Mucosa of descending colon (tissue), 3 donors: ENCODE measurements around the gene GPC6. TPM values are rescaled to one million over a fixed set of nuclear protein-coding genes. Genes with fewer than 3 reads are reported as not detected.

ENCODE experiments used
- ATAC-seq: fragments of 200-7000 bp; cut with Tn5 transposase; one replicate; pipeline ENCODE4 v1.9.1; 2020; ENCODE audit warnings: mild to moderate bottlenecking, moderate library complexity
- DNase-seq, 3 donors: peaks; one replicate each; pipeline ENCODE4 v3.0.0-alpha.2; 2020
- H3K36me3 ChIP-seq: fragments of 200-600 bp; one replicate; pipeline ENCODE4 v1.8.0; 2021; ENCODE audit warnings: low read depth, mild to moderate bottlenecking
- H3K4me1 ChIP-seq: fragments of 200-600 bp; one replicate; pipeline ENCODE4 v1.8.0; 2021; ENCODE audit warnings: low read depth, mild to moderate bottlenecking
- H3K4me3 ChIP-seq: fragments of 200-600 bp; one replicate; pipeline ENCODE4 v1.8.0; 2021; ENCODE audit warnings: mild to moderate bottlenecking
- H3K9me3 ChIP-seq: fragments of 200-600 bp; one replicate; pipeline ENCODE4 v1.8.0; 2021; ENCODE audit warnings: mild to moderate bottlenecking
- intact Hi-C, 2 donors: fragments of 100-400 bp; cut with DNase I in 1 of 2; cut with micrococcal nuclease in 1 of 2; formaldehyde crosslinking; loops; one replicate each; pipeline versions ENCODE4 v1.11.0 to v1.11.1; 2022; cut with DNase I, micrococcal nuclease
- total RNA-seq, 3 donors: library from RNA; stranded (reverse); fragmentation: NEBNext Ultra II Directional in 2 of 3; extraction: Animal tissue kit (Norgen Biotek cat#: 25700) in 2 of 3; gene quantifications; one replicate each; pipeline versions ENCODE4 v1.2.1 to v1.2.4, GENCODE V29; 2021 to 2023
- TF ChIP-seq, protein P1 (sequence below): fragments of 200-600 bp; IDR thresholded peaks from one replicate; pipeline ENCODE4 v1.8.0; 2022; ENCODE audit warnings: antibody characterized with exemption, mild to moderate bottlenecking
- donor health status: DM: no; HTN: no; CAD: no; lungs with moderate emphysema.
- donor health status: DM: no; HTN: no; CAD: no.
- donor health status: DM: no; HTN: yes; CAD: no.

The GPC6 gene
- total RNA-seq, 3 donors from 2014 or later: 2.7 to 11.3 (median 7.5) TPM

DNA sequence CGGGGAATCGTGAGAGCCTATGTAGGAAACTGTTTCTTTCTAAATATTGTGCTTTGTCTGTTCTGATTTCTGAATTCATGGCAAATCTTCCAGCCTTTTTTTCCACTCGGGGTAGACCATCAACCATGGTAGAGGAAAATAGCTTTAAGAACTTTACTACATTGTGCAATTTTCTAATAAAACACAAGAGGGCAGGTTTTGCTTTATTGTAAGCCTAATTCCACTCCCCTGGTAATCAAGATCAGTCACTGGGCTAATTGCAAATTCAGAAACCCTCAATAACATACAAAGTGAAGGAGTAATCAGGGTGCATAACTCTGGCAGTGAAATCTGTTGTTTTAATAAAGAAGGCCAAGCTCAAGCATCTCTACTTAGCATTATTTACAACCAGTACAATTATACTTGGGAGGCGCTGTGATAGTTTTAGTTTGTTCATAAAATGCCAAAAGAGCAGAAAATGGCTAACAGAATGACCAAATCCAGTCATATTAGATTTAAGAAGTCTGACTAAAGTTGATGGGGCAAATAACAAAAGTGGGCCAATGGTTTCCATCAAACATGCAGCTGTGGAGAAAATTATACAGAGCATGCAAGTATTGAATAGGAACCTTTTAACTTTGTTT is 1209.1 kb downstream of the GPC6 start:
- DNase-seq: no peak
- Histone ChIP-seq H3K4me3 (no peak overlapping the region), H3K36me3 (no peaks in the 10 kb centered on the region), H3K9me3 (no peaks in the 10 kb centered on the region), H3K4me1 (no peaks in the 10 kb centered on the region)
- peak; percentile 46 for ATAC-seq
- TF ChIP-seq, protein P1, sequence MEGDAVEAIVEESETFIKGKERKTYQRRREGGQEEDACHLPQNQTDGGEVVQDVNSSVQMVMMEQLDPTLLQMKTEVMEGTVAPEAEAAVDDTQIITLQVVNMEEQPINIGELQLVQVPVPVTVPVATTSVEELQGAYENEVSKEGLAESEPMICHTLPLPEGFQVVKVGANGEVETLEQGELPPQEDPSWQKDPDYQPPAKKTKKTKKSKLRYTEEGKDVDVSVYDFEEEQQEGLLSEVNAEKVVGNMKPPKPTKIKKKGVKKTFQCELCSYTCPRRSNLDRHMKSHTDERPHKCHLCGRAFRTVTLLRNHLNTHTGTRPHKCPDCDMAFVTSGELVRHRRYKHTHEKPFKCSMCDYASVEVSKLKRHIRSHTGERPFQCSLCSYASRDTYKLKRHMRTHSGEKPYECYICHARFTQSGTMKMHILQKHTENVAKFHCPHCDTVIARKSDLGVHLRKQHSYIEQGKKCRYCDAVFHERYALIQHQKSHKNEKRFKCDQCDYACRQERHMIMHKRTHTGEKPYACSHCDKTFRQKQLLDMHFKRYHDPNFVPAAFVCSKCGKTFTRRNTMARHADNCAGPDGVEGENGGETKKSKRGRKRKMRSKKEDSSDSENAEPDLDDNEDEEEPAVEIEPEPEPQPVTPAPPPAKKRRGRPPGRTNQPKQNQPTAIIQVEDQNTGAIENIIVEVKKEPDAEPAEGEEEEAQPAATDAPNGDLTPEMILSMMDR: peak; percentile 27
- intact Hi-C loops: loop anchor here (2.0 to 5.0 kb wide), 2 partner anchors 181 to 182 kb away; no protein-coding TSS in a partner anchor

GRCh38 chr13:94444826-94445225 is 1218.2 kb downstream of the GPC6 start:
- H3K36me3 ChIP-seq: no peaks in the 10 kb centered on the region
- no peak overlapping the region for H3K4me3 ChIP-seq
- TF ChIP-seq, protein P1: no peak
- no peaks in the 10 kb centered on the region for H3K9me3 ChIP-seq
- intact Hi-C loops: no loop called here
- DNase-seq: no peak
- ATAC-seq: no peak
- no peaks in the 10 kb centered on the region for H3K4me1 ChIP-seq

GRCh38 chr13:94454334-94454733 is 1227.7 kb downstream of the GPC6 start:
- ATAC-seq (no peak), DNase-seq (no peak)
- intact Hi-C loops: no loop called here
- H3K4me3 ChIP-seq: no peak overlapping the region
- no peaks in the 10 kb centered on the region for H3K9me3 ChIP-seq
- H3K4me1 ChIP-seq: no peaks in the 10 kb centered on the region
- H3K36me3 ChIP-seq: no peaks in the 10 kb centered on the region
- TF ChIP-seq, protein P1: no peak

GRCh38 chr13:94454906-94455305 is 1228.3 kb downstream of the GPC6 start:
- intact Hi-C loops: no loop called here
- ATAC-seq: no peak
- H3K36me3 ChIP-seq: no peaks in the 10 kb centered on the region
- H3K4me3 ChIP-seq: no peak overlapping the region
- TF ChIP-seq, protein P1: no peak
- H3K4me1 ChIP-seq: no peaks in the 10 kb centered on the region
- DNase-seq: no peak
- no peaks in the 10 kb centered on the region for H3K9me3 ChIP-seq

- DNase-seq (no peak), ATAC-seq (no peak)
- no peaks in the 10 kb centered on the region for H3K4me1 ChIP-seq
- no peak overlapping the region for H3K4me3 ChIP-seq
- no peaks in the 10 kb centered on the region for H3K36me3 ChIP-seq
- TF ChIP-seq, protein P1: no peak
- intact Hi-C loops: no loop called here
- H3K9me3 ChIP-seq: no peaks in the 10 kb centered on the region
Measured at GRCh38 chr13:94455414-94455813, 1228.8 kb downstream of the GPC6 start.
